Calu3 (cell line): Measurements from ENCODE around the gene MIOX. TPM values are rescaled to one million over a fixed set of nuclear protein-coding genes. Genes with fewer than 3 reads are reported as not detected.

Experiments used
- BruUV-seq: library from RNA; stranded (reverse); fragments of 400-500 nt; replicated peaks from 2 replicates; lab custom pipeline; 2021; lab: Mats Ljungman, UMichigan
- CTCF ChIA-PET: fragments of 300-600 bp; sonication (Branson Sonifier 250); formaldehyde crosslinking; loops from one replicate; lab custom pipeline; 2022; ENCODE audit warnings: antibody characterized with exemption; lab: Charles Lee
- DNase-seq: peaks from one replicate; pipeline ENCODE4 v3.0.0; 2022
- H3K27ac Mint-ChIP-seq: one replicate; pipeline ENCODE4 v1.8.0; 2022; ENCODE audit warnings: mixed read lengths; ENCODE audit not compliant: unreplicated experiment
- H3K27me3 Mint-ChIP-seq: one replicate; pipeline ENCODE4 v1.8.0; 2022; ENCODE audit warnings: mixed read lengths; ENCODE audit not compliant: unreplicated experiment
- H3K36me3 Mint-ChIP-seq: one replicate; pipeline ENCODE4 v1.8.0; 2022; ENCODE audit warnings: mild to moderate bottlenecking, moderate library complexity, mixed read lengths; ENCODE audit not compliant: insufficient read depth, unreplicated experiment
- H3K4me1 Mint-ChIP-seq: one replicate; pipeline ENCODE4 v1.8.0; 2022; ENCODE audit warnings: mild to moderate bottlenecking, low read depth, mixed read lengths; ENCODE audit not compliant: unreplicated experiment
- H3K4me3 Mint-ChIP-seq: one replicate; pipeline ENCODE4 v1.8.0; 2022; ENCODE audit warnings: mild to moderate bottlenecking, low read depth, moderate library complexity, mixed read lengths; ENCODE audit not compliant: unreplicated experiment
- H3K9me3 Mint-ChIP-seq: one replicate; pipeline ENCODE4 v1.8.0; 2022; ENCODE audit warnings: low read depth, mixed read lengths; ENCODE audit not compliant: unreplicated experiment
- intact Hi-C: fragments of 100-400 bp; cut with micrococcal nuclease; formaldehyde crosslinking; loops from one replicate; pipeline ENCODE4 v1.10.0; 2022; ENCODE audit not compliant: unreplicated experiment
- total RNA-seq: library from RNA; stranded (reverse); gene quantifications from 2 replicates; pipeline ENCODE4 v1.2.3, GENCODE V29; 2022
- TF ChIP-seq, protein P1 (sequence below): fragments of 200-600 bp; IDR thresholded peaks from one replicate; pipeline ENCODE4 v1.8.0; 2022; ENCODE audit warnings: antibody characterized with exemption; ENCODE audit not compliant: unreplicated experiment

Gene MIOX
- total RNA-seq, 1 experiment from 2014 or later, result 0.45 TPM

- no peak overlapping the region for H3K27ac Mint-ChIP-seq
- CTCF ChIA-PET, result no interaction called here
- DNase-seq, result no peak
- peaks cover 43% of the 10 kb centered on the region for H3K36me3 Mint-ChIP-seq
- BruUV-seq, result no TSS peak
- intact Hi-C loops, result no loop called here
- H3K4me3 Mint-ChIP-seq, result no peak overlapping the region
- TF ChIP-seq, protein P1, sequence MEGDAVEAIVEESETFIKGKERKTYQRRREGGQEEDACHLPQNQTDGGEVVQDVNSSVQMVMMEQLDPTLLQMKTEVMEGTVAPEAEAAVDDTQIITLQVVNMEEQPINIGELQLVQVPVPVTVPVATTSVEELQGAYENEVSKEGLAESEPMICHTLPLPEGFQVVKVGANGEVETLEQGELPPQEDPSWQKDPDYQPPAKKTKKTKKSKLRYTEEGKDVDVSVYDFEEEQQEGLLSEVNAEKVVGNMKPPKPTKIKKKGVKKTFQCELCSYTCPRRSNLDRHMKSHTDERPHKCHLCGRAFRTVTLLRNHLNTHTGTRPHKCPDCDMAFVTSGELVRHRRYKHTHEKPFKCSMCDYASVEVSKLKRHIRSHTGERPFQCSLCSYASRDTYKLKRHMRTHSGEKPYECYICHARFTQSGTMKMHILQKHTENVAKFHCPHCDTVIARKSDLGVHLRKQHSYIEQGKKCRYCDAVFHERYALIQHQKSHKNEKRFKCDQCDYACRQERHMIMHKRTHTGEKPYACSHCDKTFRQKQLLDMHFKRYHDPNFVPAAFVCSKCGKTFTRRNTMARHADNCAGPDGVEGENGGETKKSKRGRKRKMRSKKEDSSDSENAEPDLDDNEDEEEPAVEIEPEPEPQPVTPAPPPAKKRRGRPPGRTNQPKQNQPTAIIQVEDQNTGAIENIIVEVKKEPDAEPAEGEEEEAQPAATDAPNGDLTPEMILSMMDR, result no peak
- H3K4me1 Mint-ChIP-seq, result peaks cover 38% of the 10 kb centered on the region
- no peaks in the 10 kb centered on the region for H3K27me3 Mint-ChIP-seq
- H3K9me3 Mint-ChIP-seq, result no peaks in the 10 kb centered on the region
Measured at GRCh38 chr22:50488006-50488677, 1.5 kb downstream of the MIOX start.

DNA sequence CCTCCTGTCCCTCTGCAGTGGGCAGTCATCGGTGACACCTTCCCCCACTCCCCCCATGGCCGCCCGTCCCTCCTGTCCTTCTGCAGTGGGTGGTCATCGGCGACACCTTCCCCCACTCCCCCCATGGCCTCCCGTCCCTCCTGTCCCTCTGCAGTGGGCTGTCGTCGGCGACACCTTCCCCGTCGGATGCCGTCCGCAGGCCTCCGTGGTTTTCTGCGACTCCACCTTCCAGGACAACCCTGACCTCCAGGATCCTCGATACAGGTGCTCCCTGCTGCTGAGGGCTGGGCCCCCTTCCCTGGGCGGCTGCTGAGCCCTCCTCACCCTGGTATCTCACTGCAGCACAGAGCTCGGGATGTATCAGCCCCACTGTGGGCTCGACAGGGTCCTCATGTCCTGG is 2.2 kb downstream of the MIOX start:
- BruUV-seq, result no TSS peak
- intact Hi-C loops, result no loop called here
- Mint-ChIP-seq H3K4me3 (no peak overlapping the region), H3K36me3 (peaks cover 35% of the 10 kb centered on the region), H3K4me1 (peaks cover 35% of the 10 kb centered on the region), H3K27me3 (no peaks in the 10 kb centered on the region), H3K9me3 (no peaks in the 10 kb centered on the region), H3K27ac (no peak overlapping the region)
- TF ChIP-seq, protein P1, result no peak
- CTCF ChIA-PET, result no interaction called here
- DNase-seq, result no peak

DNA sequence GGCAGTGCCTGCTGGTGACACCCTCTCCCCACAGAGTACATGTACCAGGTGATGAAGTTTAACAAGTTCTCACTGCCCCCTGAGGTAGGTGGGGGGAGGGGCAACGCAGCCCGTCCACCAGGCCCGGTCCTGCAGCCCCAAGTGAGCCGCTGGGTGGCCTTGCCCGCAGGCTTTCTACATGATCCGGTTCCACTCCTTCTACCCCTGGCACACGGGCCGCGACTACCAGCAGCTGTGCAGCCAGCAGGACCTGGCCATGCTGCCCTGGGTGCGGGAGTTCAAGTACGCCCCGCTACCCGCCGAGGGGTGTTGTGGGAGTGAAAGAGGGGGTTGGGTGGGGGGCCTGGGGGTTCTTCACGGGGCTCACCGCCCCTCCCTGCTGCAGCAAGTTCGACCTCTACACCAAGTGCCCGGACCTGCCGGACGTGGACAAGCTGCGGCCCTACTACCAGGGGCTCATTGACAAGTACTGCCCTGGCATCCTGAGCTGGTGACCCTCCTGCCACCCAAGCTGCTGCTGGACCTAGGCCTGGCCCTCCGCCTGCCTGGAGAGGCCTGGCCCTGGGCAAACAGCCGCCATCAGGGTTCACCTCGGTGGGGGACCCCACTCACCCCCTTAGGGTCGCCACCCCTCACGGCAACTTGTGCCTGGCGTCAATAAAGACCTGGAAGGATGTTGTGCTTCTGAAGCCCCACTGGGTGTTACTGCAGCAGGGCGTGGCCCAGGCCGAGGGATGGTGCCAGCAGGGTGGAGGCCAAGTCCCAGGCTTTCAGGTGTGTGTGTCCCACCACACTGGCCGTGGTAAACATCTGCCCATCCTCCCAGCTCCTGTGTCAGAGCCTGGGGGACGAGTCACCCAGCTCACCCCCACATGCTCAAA is 2.9 kb downstream of the MIOX start:
- TF ChIP-seq, protein P1, result no peak
- peaks cover 28% of the 10 kb centered on the region for H3K36me3 Mint-ChIP-seq
- H3K27me3 Mint-ChIP-seq, result no peaks in the 10 kb centered on the region
- CTCF ChIA-PET, result interaction anchor here (0.6 kb wide), 1 partner anchor 18 kb away, joined by 3 read pairs; the partner anchor contains the start of gene NCAPH2
- H3K9me3 Mint-ChIP-seq, result no peaks in the 10 kb centered on the region
- peaks cover 27% of the 10 kb centered on the region for H3K4me1 Mint-ChIP-seq
- no peak for DNase-seq
- BruUV-seq, result no TSS peak
- H3K27ac Mint-ChIP-seq, result no peak overlapping the region
- intact Hi-C loops, result loop anchor here (10.0 kb wide), 1 partner anchor 45 kb away; no protein-coding TSS in a partner anchor
- H3K4me3 Mint-ChIP-seq, result no peak overlapping the region

DNA sequence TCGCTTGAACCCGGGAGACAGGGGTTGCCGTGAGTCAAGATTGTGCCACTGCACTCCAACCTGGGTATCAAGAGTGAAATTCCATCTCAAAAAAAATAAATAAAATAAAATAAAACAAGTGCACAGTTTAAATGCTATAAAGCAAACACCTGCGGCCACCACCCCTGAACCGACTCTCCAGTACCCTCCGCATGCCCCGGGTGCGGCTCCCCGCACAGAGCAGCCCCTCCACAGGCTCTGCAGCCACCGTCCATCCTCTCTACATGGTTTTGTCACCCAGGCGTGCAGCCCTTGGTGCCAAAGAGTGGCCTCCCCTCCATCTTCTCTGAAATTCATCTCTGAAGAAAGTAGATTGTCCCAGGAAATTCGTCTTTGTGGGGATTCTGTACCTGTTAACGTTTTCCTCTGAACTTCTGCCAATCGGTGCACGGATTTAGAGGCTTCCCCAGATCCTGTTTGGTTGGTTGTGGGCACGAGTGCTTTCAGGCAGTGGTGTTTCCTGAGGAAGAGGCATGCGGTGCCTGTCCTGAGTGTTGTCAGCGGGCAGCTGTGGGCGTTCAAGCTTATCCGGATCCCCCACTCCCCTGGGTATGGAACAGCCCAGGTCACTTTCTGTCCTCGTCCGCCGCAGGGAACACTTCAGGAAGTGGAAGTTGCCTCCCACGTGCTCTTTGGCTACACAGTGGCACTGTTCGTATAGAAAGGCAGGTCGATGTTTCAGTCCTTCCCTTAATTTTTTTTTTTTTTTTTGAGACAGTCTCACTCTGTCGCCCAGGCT is 4.1 kb downstream of the MIOX start:
- no TSS peak for BruUV-seq
- CTCF ChIA-PET, result interaction anchor here (0.6 to 0.7 kb wide), 2 partner anchors 17 to 106 kb away, joined by 3 read pairs; partner anchors contain the start of gene NCAPH2
- intact Hi-C loops, result loop anchor here (10.0 kb wide), 1 partner anchor 46 kb away; no protein-coding TSS in a partner anchor

More for the DNA sequence above, 4.1 kb downstream of the MIOX start:
- Mint-ChIP-seq H3K27me3 (no peaks in the 10 kb centered on the region), H3K27ac (no peak overlapping the region), H3K4me1 (peaks cover 20% of the 10 kb centered on the region), H3K36me3 (peaks cover 17% of the 10 kb centered on the region), H3K4me3 (no peak overlapping the region), H3K9me3 (no peaks in the 10 kb centered on the region)
- TF ChIP-seq, protein P1, result no peak
- DNase-seq, result no peak
